ENCODE results near the gene CDSN. TPM values are rescaled to one million over a fixed set of nuclear protein-coding genes. Genes with fewer than 3 reads are reported as not detected.

CDSN gene
- total and polyA plus RNA-seq, 2 of the 8 experiments (the other 6 are each of a cell fraction or from before 2014, with no cell fraction given), result not detected

DNA sequence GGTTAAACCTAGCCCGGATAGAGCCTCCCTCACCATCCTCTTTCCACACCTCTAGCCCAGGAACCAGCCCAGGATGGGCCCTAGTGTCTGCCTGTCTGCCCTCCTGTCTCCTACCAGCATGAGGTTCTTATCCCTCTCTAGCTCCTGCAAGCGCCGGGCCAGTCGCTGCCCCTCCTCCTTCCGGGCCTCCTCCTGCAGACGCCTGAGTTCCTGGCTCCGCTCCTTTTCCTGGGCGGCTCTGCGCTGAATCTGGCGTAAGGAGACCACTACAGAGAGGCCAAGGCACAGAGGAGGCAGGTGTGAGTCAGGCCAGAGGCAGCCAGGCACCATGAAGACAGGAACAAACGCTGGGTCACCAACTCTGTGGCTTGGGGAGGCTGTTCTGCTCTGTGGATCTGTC is 22.9 kb upstream of the CDSN start:
- H3K56ac ChIP-seq (replicated peaks; ENCODE audit: insufficient read length, low read depth, low read length), result no peak overlapping the region
- H2AK5ac ChIP-seq (ENCODE audit: low read depth, low read length), result no peak overlapping the region
- 0 out of 7 replicates have a peak, but pooled peaks cover 0 to 2% (median 0%) of the 10 kb centered on the region in 4 experiments for H3K27me3 ChIP-seq (replicated peaks in 1 of 4; ENCODE audit: control insufficient read depth in 3 of 4, extremely low read depth in 1 of 4, insufficient read depth in 3 of 4, low read length in 3 of 4)
- CTCF ChIA-PET (ENCODE audit: partially characterized antibody), result interaction anchor here (1.2 to 16.4 kb wide), 4 partner anchors 12 to 49 kb away, joined by 4 to 170 read pairs (median 6); no protein-coding TSS in a partner anchor
- peaks cover 0 to 16% (median 11%) of the 10 kb centered on the region in 4 experiments; a peak in 6 of 7 replicates for H3K4me1 ChIP-seq (replicated peaks in 1 of 4; ENCODE audit: control insufficient read depth in 3 of 4, insufficient read depth in 4 of 4, low read length in 3 of 4)
- POLR2A ChIA-PET (ENCODE audit: partially characterized antibody), result interaction anchor here (0.7 to 68.5 kb wide), 3 partner anchors 4 to 187 kb away, joined by 4 to 2251 read pairs (median 2251); partner anchors contain the start of genes CCHCR1, CDSN, POU5F1 and PSORS1C1
- H2BK15ac ChIP-seq (ENCODE audit: low read length), result no peak overlapping the region
- H3K9ac ChIP-seq (replicated peaks in 1 of 4; ENCODE audit: extremely low read depth in 1 of 4, low read depth in 3 of 4, low read length in 3 of 4), result no peak overlapping the region
- no peak overlapping the region for H3K4me3 ChIP-seq (ENCODE audit: extremely low read depth in 1 of 4, insufficient read depth in 2 of 4, low read depth in 3 of 4, low read length in 4 of 4)
- 47% methylated on average over 11 of the region's 11 CpGs; no CpG with 5 or more reads in 1 of the 2 experiments for WGBS, 2 experiments (ENCODE audit: extremely low coverage in 1 of 2, insufficient coverage in 1 of 2, insufficient read length in 1 of 2, insufficient replicate concordance in 2 of 2, low coverage in 1 of 2, low lambda C conversion rate in 2 of 2, missing lambda C conversion rate in 1 of 2)
- no peaks in the 10 kb centered on the region for H3K9me3 ChIP-seq (ENCODE audit: insufficient read depth in 2 of 2, low read depth in 1 of 2, low read length in 1 of 2)
- no peak overlapping the region for H4K8ac ChIP-seq (ENCODE audit: extremely low read depth, insufficient read depth, low read length)
- H3K4ac ChIP-seq (replicated peaks; ENCODE audit: insufficient read length, low read depth, low read length), result no peak overlapping the region
- DNase-seq (ENCODE audit: low read depth in 1 of 2, low spot score in 2 of 2), result no peak
- H3K23me2 ChIP-seq (ENCODE audit: low read depth, low read length), result no peaks in the 10 kb centered on the region; the same call in 1 of the 2 replicates
- H3K79me2 ChIP-seq (ENCODE audit: control insufficient read depth in 1 of 2, insufficient read depth in 2 of 2, low read length in 2 of 2), result no peaks in the 10 kb centered on the region
- no peak overlapping the region for H3K23ac ChIP-seq (ENCODE audit: insufficient read length)
- H3K27ac ChIP-seq (ENCODE audit: low read depth, low read length), result no peak overlapping the region
- H4K91ac ChIP-seq (replicated peaks; ENCODE audit: insufficient read length, low read length), result no peak overlapping the region
- no peak for TF ChIP-seq SIX5 (IDR thresholded peaks at IDR 0.05; ENCODE audit: low read depth, low read length)
- TF ChIP-seq, protein P1, sequence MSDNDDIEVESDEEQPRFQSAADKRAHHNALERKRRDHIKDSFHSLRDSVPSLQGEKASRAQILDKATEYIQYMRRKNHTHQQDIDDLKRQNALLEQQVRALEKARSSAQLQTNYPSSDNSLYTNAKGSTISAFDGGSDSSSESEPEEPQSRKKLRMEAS (IDR thresholded peaks at IDR 0.05), result 0 out of 2 replicates have a peak, but pooled peaks have one; percentile 9
- H3K4me2 ChIP-seq (ENCODE audit: insufficient read depth in 1 of 2, low read depth in 2 of 2, low read length in 2 of 2), result no peak overlapping the region; a peak in 2 of 4 replicates
- no peak overlapping the region for H4K5ac ChIP-seq (ENCODE audit: insufficient read length, low read depth, low read length)
- peaks cover 2 to 30% (median 6%) of the 10 kb centered on the region in 4 experiments; a peak in 5 of 8 replicates for H3K36me3 ChIP-seq (ENCODE audit: control insufficient read depth in 2 of 4, insufficient read depth in 4 of 4, low read length in 3 of 4)
- no peak overlapping the region for H2BK12ac ChIP-seq (ENCODE audit: low read depth, low read length)
- no peak for FAIRE-seq
- no peak overlapping the region for H2BK20ac ChIP-seq (ENCODE audit: low read length)
- no peak overlapping the region for H3K14ac ChIP-seq (ENCODE audit: insufficient read length)
- no peak overlapping the region for H3K18ac ChIP-seq (ENCODE audit: extremely low read depth, low read length)
- H4K20me1 ChIP-seq (replicated peaks in 1 of 2; ENCODE audit: control insufficient read depth in 1 of 2, insufficient read depth in 2 of 2, low read length in 2 of 2), result no peaks in the 10 kb centered on the region
- H2BK5ac ChIP-seq (ENCODE audit: low read depth, low read length), result no peak overlapping the region
- H2AFZ ChIP-seq (ENCODE audit: low read length), result no peak overlapping the region
- H3K79me1 ChIP-seq (ENCODE audit: low read depth, low read length), result no peaks in the 10 kb centered on the region
- no peak overlapping the region for H2BK120ac ChIP-seq (replicated peaks; ENCODE audit: low read depth, low read length)

All from H1 (cell line).